Colonic mucosa (tissue), 4 donors: ENCODE results near the gene CNRIP1. TPM values are rescaled to one million over a fixed set of nuclear protein-coding genes. Genes with fewer than 3 reads are reported as not detected.

ENCODE experiments used
- DNase-seq: peaks from one replicate; pipeline ENCODE4 v3.0.0-alpha.2; 2020
- H3K27ac ChIP-seq: fragments of 200-600 bp; one replicate; pipeline ENCODE4 v1.8.0; 2021
- H3K27me3 ChIP-seq: fragments of 200-600 bp; one replicate; pipeline ENCODE4 v1.8.0; 2021
- H3K36me3 ChIP-seq: fragments of 200-600 bp; one replicate; pipeline ENCODE4 v1.8.0; 2021
- H3K4me1 ChIP-seq: fragments of 200-600 bp; one replicate; pipeline ENCODE4 v1.8.0; 2021; ENCODE audit warnings: mild to moderate bottlenecking
- H3K4me3 ChIP-seq: fragments of 200-600 bp; one replicate; pipeline ENCODE4 v1.8.0; 2021
- H3K9ac ChIP-seq, 2 donors: one replicate each; pipeline ENCODE4 v1.7.0; 2013; ENCODE audit warnings: control low read depth in 2 of 2, low read depth in 2 of 2, low read length in 2 of 2
- H3K9me3 ChIP-seq: fragments of 200-600 bp; one replicate; pipeline ENCODE4 v1.8.0; 2021
- intact Hi-C: fragments of 100-400 bp; cut with DNase I; formaldehyde crosslinking; loops from one replicate; pipeline ENCODE4 v1.14.1; 2022
- total RNA-seq, 2 donors: library from RNA; stranded (reverse); fragmentation: NEBNext Ultra II Directional in 1 of 2; extraction: Animal tissue kit (Norgen Biotek cat#: 25700) in 1 of 2; gene quantifications; one replicate each; pipeline ENCODE4 v1.2.1, GENCODE V29; 2021
- TF ChIP-seq, protein P1 (sequence below): fragments of 200-600 bp; IDR thresholded peaks from one replicate; pipeline ENCODE4 v1.8.0; 2022; ENCODE audit warnings: antibody characterized with exemption, mild to moderate bottlenecking
- donor health status: healthy.
- donor health status: DM: no; HTN: no; CAD: no.
- donor health status: DM: no; HTN: no; CAD: no.

CNRIP1 gene
- total RNA-seq, 2 donors from 2014 or later: 2.5 to 6.4 TPM

DNA sequence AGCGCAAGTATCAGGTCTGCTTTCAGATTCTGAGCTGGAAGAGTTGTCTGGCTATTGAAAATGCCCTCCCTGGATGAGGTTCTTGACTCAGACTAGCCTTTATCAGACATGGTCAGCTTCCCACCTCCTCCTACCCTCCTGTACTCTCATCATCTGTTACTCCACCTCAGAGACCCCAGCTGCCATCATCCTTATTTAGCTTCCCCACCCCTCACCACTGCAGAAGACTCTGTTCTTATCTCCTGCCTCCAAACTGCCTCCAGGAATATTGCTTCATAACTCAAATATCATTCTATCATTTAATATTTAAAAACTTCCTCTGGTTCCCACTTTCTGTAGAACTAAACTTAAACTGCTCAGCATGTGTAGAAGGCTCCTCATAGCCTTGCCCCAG lies 36.3 kb downstream of the CNRIP1 start:
- Histone ChIP-seq H3K27ac (no peak overlapping the region), H3K9me3 (no peaks in the 10 kb centered on the region), H3K9ac (no peak overlapping the region), H3K27me3 (no peaks in the 10 kb centered on the region), H3K4me3 (no peak overlapping the region), H3K4me1 (no peaks in the 10 kb centered on the region), H3K36me3 (no peaks in the 10 kb centered on the region)
- TF ChIP-seq, protein P1, sequence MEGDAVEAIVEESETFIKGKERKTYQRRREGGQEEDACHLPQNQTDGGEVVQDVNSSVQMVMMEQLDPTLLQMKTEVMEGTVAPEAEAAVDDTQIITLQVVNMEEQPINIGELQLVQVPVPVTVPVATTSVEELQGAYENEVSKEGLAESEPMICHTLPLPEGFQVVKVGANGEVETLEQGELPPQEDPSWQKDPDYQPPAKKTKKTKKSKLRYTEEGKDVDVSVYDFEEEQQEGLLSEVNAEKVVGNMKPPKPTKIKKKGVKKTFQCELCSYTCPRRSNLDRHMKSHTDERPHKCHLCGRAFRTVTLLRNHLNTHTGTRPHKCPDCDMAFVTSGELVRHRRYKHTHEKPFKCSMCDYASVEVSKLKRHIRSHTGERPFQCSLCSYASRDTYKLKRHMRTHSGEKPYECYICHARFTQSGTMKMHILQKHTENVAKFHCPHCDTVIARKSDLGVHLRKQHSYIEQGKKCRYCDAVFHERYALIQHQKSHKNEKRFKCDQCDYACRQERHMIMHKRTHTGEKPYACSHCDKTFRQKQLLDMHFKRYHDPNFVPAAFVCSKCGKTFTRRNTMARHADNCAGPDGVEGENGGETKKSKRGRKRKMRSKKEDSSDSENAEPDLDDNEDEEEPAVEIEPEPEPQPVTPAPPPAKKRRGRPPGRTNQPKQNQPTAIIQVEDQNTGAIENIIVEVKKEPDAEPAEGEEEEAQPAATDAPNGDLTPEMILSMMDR: no peak
- DNase-seq: no peak
- intact Hi-C loops: loop anchor here (5.0 kb wide), 1 partner anchor 86 kb away; no protein-coding TSS in a partner anchor

DNA sequence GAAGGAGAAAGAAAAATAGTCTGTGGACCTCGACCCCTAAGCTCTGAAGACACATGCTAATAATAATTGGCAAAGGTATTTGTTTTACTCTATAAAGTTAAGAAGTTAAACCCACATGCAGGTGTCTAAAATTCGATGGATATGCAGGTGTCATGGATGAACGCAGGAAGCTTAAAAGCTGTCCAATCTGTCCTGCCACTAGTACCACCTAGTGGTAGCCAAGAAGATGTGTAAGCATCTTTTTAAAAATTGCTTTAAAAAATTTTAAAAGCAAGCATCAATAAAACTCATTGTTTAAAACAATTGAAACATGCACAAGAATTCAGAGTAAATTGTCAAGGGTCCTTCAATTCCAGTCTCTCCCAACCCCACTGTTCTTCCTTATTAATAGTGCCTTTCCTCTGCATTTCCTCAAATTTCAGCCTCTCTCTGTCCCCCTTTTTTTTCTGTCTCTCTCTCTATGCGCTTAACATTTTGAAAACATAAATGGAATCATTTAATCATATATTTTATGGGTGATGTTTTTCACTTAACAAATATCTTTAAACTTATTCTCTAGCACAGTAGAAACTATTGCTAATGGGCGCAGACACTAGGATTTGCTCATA lies 36.8 kb downstream of the CNRIP1 start:
- Histone ChIP-seq H3K27ac (no peak overlapping the region), H3K36me3 (no peaks in the 10 kb centered on the region), H3K9me3 (no peaks in the 10 kb centered on the region), H3K4me1 (no peaks in the 10 kb centered on the region), H3K9ac (no peak overlapping the region), H3K27me3 (no peaks in the 10 kb centered on the region), H3K4me3 (no peak overlapping the region)
- no peak for DNase-seq
- TF ChIP-seq, protein P1: peak; percentile 72
- intact Hi-C loops: loop anchor here (1.0 to 5.0 kb wide), 2 partner anchors 86 to 160 kb away; no protein-coding TSS in a partner anchor

DNA sequence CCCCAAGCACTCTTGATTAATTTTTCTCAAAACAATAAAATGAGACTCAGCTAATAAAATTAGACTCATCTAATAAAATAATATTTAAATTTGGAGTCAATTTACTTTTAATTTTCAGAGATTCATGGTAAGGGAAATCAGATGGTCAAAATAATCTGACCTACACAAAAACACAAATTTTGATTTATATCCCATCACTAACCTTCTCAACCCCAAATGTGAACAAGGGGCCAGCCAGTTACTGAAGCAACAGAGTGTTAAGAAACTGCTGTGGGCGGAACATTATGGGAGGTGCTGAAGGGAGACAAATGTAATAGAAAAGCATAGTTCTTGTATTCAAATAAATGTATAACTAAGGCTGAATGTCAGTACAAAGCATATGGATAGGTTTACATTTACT lies 39.0 kb downstream of the CNRIP1 start:
- Histone ChIP-seq H3K9ac (no peak overlapping the region), H3K27ac (no peak overlapping the region), H3K4me3 (no peak overlapping the region), H3K27me3 (no peaks in the 10 kb centered on the region), H3K4me1 (no peaks in the 10 kb centered on the region), H3K36me3 (no peaks in the 10 kb centered on the region), H3K9me3 (no peaks in the 10 kb centered on the region)
- TF ChIP-seq, protein P1: no peak
- no peak for DNase-seq
- intact Hi-C loops: loop anchor here (5.0 kb wide), 1 partner anchor 83 kb away; no protein-coding TSS in a partner anchor

DNA sequence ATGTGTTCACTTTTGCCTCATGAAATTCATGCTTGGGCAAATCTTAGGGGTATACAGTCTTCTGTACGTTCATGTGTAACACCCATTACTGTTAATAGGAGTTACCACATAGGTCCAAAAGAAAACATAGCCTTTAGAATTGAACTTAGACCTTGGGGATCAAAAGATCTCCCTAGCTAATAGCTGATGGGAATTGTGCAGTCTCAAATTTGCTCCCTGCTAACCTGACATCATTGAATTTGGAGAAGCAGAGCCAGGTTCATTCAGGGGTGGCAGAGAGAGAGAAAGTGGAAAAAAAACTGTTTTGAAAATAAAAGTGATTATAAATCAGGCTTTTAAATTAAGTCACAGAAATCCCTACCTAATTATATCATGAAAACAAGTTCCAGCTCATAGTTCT lies 39.4 kb downstream of the CNRIP1 start:
- intact Hi-C loops: loop anchor here (5.0 kb wide), 1 partner anchor 83 kb away; no protein-coding TSS in a partner anchor
- Histone ChIP-seq H3K27ac (no peak overlapping the region), H3K9ac (no peak overlapping the region), H3K4me3 (no peak overlapping the region), H3K27me3 (no peaks in the 10 kb centered on the region), H3K36me3 (no peaks in the 10 kb centered on the region), H3K9me3 (no peaks in the 10 kb centered on the region), H3K4me1 (no peaks in the 10 kb centered on the region)
- DNase-seq: no peak
- TF ChIP-seq, protein P1: no peak

DNA sequence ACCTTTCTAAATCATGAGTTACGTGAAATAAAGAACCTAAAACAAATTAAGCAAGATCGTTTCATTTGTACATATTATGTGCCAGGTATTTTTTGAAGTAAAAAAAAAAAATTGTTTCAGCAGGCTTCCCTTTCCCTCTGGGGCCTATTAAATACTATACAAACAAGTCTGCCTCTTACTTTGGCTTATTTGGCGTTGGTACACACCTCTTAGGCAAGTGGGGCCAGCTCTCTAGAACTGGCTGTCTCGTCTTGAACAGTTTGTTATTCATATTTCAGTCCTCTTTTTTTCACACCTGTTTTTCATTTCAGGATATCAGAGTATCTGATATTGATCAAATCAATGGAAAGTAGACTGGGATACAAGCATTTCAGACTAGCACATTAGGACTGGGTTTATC lies 40.1 kb downstream of the CNRIP1 start:
- Histone ChIP-seq H3K36me3 (no peaks in the 10 kb centered on the region), H3K4me3 (no peak overlapping the region), H3K9ac (no peak overlapping the region), H3K27ac (no peak overlapping the region), H3K4me1 (no peaks in the 10 kb centered on the region), H3K27me3 (no peaks in the 10 kb centered on the region), H3K9me3 (no peaks in the 10 kb centered on the region)
- no peak for DNase-seq
- TF ChIP-seq, protein P1: no peak
- intact Hi-C loops: loop anchor here (5.0 kb wide), 1 partner anchor 82 kb away; no protein-coding TSS in a partner anchor
